Measurements from ENCODE around the gene CCT5.
"Not testable (repeated sequence)": the region's sequence is repeated elsewhere in the genome, so short reads cannot be mapped to it uniquely, and the experiment has no call there.

The CCT5 gene

GRCh38 chr5:10272053-10272874 lies 22.2 kb downstream of the CCT5 start:
- no peaks in the 10 kb centered on the region for H3K27me3 ChIP-seq (ENCODE audit: insufficient read depth, poor library complexity, severe bottlenecking)
- no peaks in the 10 kb centered on the region for H3K9me3 ChIP-seq (ENCODE audit: severe bottlenecking)
- peaks cover 3% of the 10 kb centered on the region for H3K4me1 ChIP-seq (ENCODE audit: insufficient read depth, poor library complexity, severe bottlenecking)
- no peak overlapping the region for H3K4me3 ChIP-seq (ENCODE audit: severe bottlenecking)
- H3K27ac ChIP-seq (ENCODE audit: poor library complexity, severe bottlenecking), result no peak overlapping the region
- ATAC-seq (ENCODE audit: low read depth) (no peak), DNase-seq (ENCODE audit: low spot score) (peak; percentile 27)
- no peaks in the 10 kb centered on the region for H3K36me3 ChIP-seq (ENCODE audit: low read depth)
- no peak for TF ChIP-seq CTCF (IDR thresholded peaks at IDR 0.05; ENCODE audit: poor library complexity, severe bottlenecking)

- peak; percentile 1 for DNase-seq (ENCODE audit: low spot score)
- not testable (repeated sequence) for H3K27ac ChIP-seq (ENCODE audit: poor library complexity, severe bottlenecking); H3K27me3 ChIP-seq (ENCODE audit: insufficient read depth, poor library complexity, severe bottlenecking); ATAC-seq (ENCODE audit: low read depth); H3K36me3 ChIP-seq (ENCODE audit: low read depth); H3K4me1 ChIP-seq (ENCODE audit: insufficient read depth, poor library complexity, severe bottlenecking); H3K9me3 ChIP-seq (ENCODE audit: severe bottlenecking); H3K4me3 ChIP-seq (ENCODE audit: severe bottlenecking)
Observed at GRCh38 chr5:10272875-10273209, 22.8 kb downstream of the CCT5 start.

GRCh38 chr5:10275460-10275859 lies 25.4 kb downstream of the CCT5 start:
- no peaks in the 10 kb centered on the region for H3K27me3 ChIP-seq (ENCODE audit: insufficient read depth, poor library complexity, severe bottlenecking)
- H3K9me3 ChIP-seq (ENCODE audit: severe bottlenecking), result no peaks in the 10 kb centered on the region
- H3K27ac ChIP-seq (ENCODE audit: poor library complexity, severe bottlenecking), result no peak overlapping the region
- no peak for TF ChIP-seq CTCF (IDR thresholded peaks at IDR 0.05; ENCODE audit: poor library complexity, severe bottlenecking)
- no peak for ATAC-seq (ENCODE audit: low read depth)
- no peaks in the 10 kb centered on the region for H3K36me3 ChIP-seq (ENCODE audit: low read depth)
- peak; percentile 15 for DNase-seq (ENCODE audit: low spot score)
- H3K4me3 ChIP-seq (ENCODE audit: severe bottlenecking), result no peak overlapping the region
- peaks cover 4% of the 10 kb centered on the region for H3K4me1 ChIP-seq (ENCODE audit: insufficient read depth, poor library complexity, severe bottlenecking)

- Histone ChIP-seq H3K36me3 (ENCODE audit: low read depth) (no peaks in the 10 kb centered on the region), H3K27ac (ENCODE audit: poor library complexity, severe bottlenecking) (no peak overlapping the region), H3K4me3 (ENCODE audit: severe bottlenecking) (no peak overlapping the region), H3K4me1 (ENCODE audit: insufficient read depth, poor library complexity, severe bottlenecking) (peaks cover 5% of the 10 kb centered on the region), H3K27me3 (ENCODE audit: insufficient read depth, poor library complexity, severe bottlenecking) (no peaks in the 10 kb centered on the region), H3K9me3 (ENCODE audit: severe bottlenecking) (no peaks in the 10 kb centered on the region)
- peak; percentile 9 for DNase-seq (ENCODE audit: low spot score)
- TF ChIP-seq CTCF (IDR thresholded peaks at IDR 0.05; ENCODE audit: poor library complexity, severe bottlenecking), result no peak
- ATAC-seq (ENCODE audit: low read depth), result no peak
Observed at GRCh38 chr5:10275991-10276390, 25.9 kb downstream of the CCT5 start.

GRCh38 chr5:10276691-10277090 lies 26.6 kb downstream of the CCT5 start:
- ATAC-seq (ENCODE audit: low read depth) (no peak), DNase-seq (ENCODE audit: low spot score) (peak; percentile 13)
- H3K4me3 ChIP-seq (ENCODE audit: severe bottlenecking), result no peak overlapping the region
- peaks cover 5% of the 10 kb centered on the region for H3K4me1 ChIP-seq (ENCODE audit: insufficient read depth, poor library complexity, severe bottlenecking)
- no peaks in the 10 kb centered on the region for H3K36me3 ChIP-seq (ENCODE audit: low read depth)
- no peaks in the 10 kb centered on the region for H3K27me3 ChIP-seq (ENCODE audit: insufficient read depth, poor library complexity, severe bottlenecking)
- no peak overlapping the region for H3K27ac ChIP-seq (ENCODE audit: poor library complexity, severe bottlenecking)
- no peaks in the 10 kb centered on the region for H3K9me3 ChIP-seq (ENCODE audit: severe bottlenecking)
- no peak for TF ChIP-seq CTCF (IDR thresholded peaks at IDR 0.05; ENCODE audit: poor library complexity, severe bottlenecking)
